HK-2 (cell line): ENCODE data around the gene FAM50B.

Experiments used
- DNase-seq: peaks from one replicate; pipeline ENCODE4 v3.0.0-alpha.2; 2018; ENCODE audit not compliant: unreplicated experiment

The FAM50B gene

GRCh38 chr6:3894590-3895311 lies 45.6 kb downstream of the FAM50B start:
- no peak for DNase-seq

- DNase-seq = no peak
These were observed 46.1 kb downstream of the FAM50B start for GRCh38 chr6:3895312-3895653.

- no peak for DNase-seq
These were observed 46.6 kb downstream of the FAM50B start for GRCh38 chr6:3895805-3896204.

- DNase-seq = no peak
These were observed 49.3 kb downstream of the FAM50B start for GRCh38 chr6:3898265-3898994.

GRCh38 chr6:3899061-3899460 lies 49.9 kb downstream of the FAM50B start:
- DNase-seq = no peak

- no peak for DNase-seq
These were observed 50.8 kb downstream of the FAM50B start for GRCh38 chr6:3899970-3900439.
